GM12865 (cell line): ENCODE measurements around the gene KCNJ16.
A peak's percentile ranks its signal among the peaks of the same experiment; 100 is the strongest.

ENCODE experiments used
- DNase-seq: peaks from one replicate; pipeline ENCODE4 v3.0.0; 2010; ENCODE audit warnings: low read depth
- H3K4me3 ChIP-seq: 2 replicates; pipeline ENCODE4 v1.5.1; 2011; ENCODE audit warnings: mild to moderate bottlenecking, low read depth, low read length, control low read depth
- CTCF ChIP-seq: IDR thresholded peaks from 2 replicates; pipeline ENCODE4 v1.5.1; 2011; ENCODE audit warnings: low read length, control low read depth, low read depth, inconsistent platforms; ENCODE audit not compliant: insufficient read depth; ENCODE audit errors: missing control alignments

KCNJ16 gene

GRCh38 chr17:70168044-70168976, 93.3 kb downstream of the KCNJ16 start:
- peak; percentile 46 for DNase-seq
- H3K4me3 ChIP-seq = peak overlapping the region; percentile 42
- TF ChIP-seq CTCF = peak; percentile 37

DNA sequence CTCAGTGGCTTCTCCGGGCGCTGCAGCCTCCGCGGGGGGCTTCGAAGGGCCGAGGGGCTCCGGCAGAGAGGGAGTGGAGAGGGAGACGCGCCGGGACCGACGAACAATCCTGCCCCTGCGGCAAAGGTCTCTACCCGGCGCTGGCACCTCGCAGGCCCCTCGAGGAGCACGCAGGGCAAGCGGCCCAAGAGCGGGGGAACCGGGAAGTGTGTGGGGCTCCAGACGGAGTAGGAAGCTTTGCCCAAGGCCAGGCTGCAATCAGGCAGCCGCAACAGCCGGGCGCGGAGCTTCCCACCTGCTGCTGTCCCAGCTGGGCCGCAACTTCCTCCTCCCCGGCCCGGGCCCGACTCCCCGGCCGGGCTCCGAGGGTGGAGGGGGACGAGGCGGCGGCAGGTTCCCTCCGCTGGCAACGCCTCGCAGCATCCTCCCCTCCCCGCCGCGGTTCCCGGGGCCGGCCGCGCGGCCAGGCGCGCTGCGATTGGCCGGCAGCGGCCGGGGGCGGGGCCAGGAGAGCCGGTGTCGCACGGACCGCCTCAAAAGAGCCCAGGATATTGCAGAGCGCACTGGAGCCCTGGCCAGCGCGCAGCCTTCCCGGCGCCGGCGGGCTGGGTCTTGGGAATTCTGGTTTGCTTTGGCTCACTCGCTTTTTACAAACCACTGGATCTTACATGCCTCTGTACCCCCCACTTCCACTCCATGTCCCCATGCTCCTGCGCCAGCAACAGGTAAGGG, 94.1 kb downstream of the KCNJ16 start, which contains the start of gene KCNJ2:
Gene KCNJ2 (plus strand): TSS at position 556 of the 732 bp plus-strand sequence. CDS start 5,508 bp downstream, outside the sequence.
- H3K4me3 ChIP-seq = peak within 1 kb of the TSS; percentile 42
- DNase-seq = peak; percentile 69
- TF ChIP-seq CTCF = no peak

DNA sequence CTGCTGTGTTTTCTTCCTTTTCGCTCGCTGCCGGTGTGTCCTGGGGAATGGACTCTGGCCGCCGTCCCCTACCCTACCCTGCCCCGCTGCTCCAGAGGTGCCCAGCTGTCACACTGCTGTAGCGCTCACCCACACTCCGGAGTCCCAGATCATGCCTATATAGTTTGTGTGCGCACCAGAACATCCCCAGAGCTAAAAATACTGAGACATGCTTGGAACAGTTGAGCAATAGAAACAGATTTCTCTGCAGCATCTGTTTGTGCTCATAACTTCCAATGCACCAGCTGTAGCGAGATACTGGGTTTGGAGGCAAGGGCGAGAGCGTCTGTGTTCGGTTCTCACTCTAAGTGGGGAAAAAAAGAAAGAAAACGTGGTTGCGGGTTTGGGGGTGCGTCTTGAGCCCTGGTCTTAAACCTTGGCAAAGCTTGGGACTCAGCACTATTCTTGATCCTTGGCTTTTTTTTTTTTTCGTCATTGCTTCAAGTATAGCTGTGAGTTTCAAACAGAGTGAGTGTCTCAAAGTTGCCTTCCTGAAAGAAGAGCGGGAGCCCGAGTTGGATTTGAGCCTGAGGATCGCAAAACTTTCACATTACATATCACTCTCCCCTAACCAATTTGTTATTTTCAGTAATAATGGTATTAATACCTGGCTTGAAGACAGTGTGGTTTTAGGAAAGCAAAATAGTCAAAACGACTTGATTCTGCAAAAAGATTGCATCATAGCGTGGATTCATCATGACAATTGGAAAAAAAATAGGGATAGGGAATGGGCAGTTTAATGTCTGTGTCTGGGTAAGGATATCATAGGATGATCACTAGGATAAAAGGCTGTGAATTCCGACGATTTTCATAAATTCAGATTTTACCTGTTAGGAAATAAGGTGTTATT, 94.9 kb downstream of the KCNJ16 start:
- DNase-seq = no peak
- H3K4me3 ChIP-seq = peak overlapping the region; percentile 33
- TF ChIP-seq CTCF = no peak

DNA sequence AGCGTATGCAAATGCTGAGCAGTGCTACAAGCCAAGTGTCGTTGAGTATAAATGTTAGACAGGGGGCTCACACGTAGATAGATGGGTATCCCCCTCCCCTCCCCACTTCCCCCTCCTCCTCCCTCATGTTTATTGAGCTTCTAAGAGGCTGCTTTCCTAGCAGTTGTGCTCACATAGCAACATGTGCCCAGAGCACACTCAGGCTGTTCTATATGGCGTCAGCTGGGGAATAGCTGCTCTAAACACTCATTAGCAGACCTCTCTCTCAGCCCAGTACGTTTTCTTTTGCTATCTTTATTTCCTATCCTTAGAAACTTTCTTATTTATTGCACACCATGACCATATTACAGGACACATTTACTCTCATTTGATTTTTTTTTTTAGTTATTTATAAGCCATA, 96.1 kb downstream of the KCNJ16 start:
- no peak overlapping the region for H3K4me3 ChIP-seq
- no peak for TF ChIP-seq CTCF
- DNase-seq = no peak

DNA sequence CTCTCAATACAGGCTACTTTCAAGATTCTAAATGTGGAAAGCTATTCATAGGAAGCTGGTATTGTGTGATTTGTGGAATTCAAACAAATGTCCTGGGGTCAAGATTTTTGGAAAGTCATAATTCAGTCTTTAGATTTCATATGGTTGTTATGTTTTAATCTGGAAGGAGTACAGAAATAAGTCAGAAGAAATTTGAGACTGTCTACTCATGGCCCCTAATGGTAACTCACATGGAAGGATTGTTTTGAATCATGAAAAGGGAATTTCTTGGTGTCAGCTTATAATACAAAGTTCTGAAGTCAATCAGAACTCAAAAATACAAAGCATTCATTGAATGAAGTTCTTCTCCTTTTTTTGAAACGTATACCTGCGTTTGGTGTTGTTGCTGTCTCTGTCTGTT, 97.4 kb downstream of the KCNJ16 start:
- DNase-seq = no peak
- no peak for TF ChIP-seq CTCF
- H3K4me3 ChIP-seq = no peak overlapping the region

- no peak for TF ChIP-seq CTCF
- H3K4me3 ChIP-seq = no peak overlapping the region
- DNase-seq = no peak
Observed at GRCh38 chr17:70172923-70173322, 97.9 kb downstream of the KCNJ16 start.
